Measurements from ENCODE around the gene NELFA. TPM values are rescaled to one million over a fixed set of nuclear protein-coding genes. Genes with fewer than 3 reads are reported as not detected.

Gene NELFA
- total and polyA plus RNA-seq, 2 donors (not counting 1 experiment from before 2014, with no cell fraction given): 7.4 to 15.2 TPM

GRCh38 chr4:1945124-1945895 lies 63.5 kb downstream of the NELFA start:
- DNase-seq (ENCODE audit: low read depth in 2 of 2): no peak
- peaks cover 5% of the 10 kb centered on the region for H3K4me1 ChIP-seq (ENCODE audit: control insufficient read depth, extremely low read depth, insufficient read depth, low read length)
- peaks cover 18% of the 10 kb centered on the region for H3K79me2 ChIP-seq (ENCODE audit: control insufficient read depth, insufficient read depth, low read length)
- H3K4me2 ChIP-seq (ENCODE audit: extremely low read depth, insufficient read depth, low read length): no peak overlapping the region
- H3K9ac ChIP-seq (ENCODE audit: insufficient read depth, low read length): no peak overlapping the region
- no peaks in the 10 kb centered on the region for H4K20me1 ChIP-seq (ENCODE audit: control insufficient read depth, extremely low read depth, insufficient read depth, low read length)
- no peak overlapping the region for H3K4me3 ChIP-seq (replicated peaks in 1 of 4; ENCODE audit: control extremely low read depth in 1 of 4, insufficient read depth in 1 of 4, low read depth in 3 of 4, low read length in 4 of 4)
- peaks cover 14% of the 10 kb centered on the region for H3K36me3 ChIP-seq (ENCODE audit: control insufficient read depth, insufficient read depth, low read length)
- no peak overlapping the region for H2AFZ ChIP-seq (ENCODE audit: low read length)
- no peaks in the 10 kb centered on the region for H3K9me3 ChIP-seq (ENCODE audit: control insufficient read depth, insufficient read depth, low read depth, low read length)
- H3K27me3 ChIP-seq (ENCODE audit: control insufficient read depth, insufficient read depth, low read length): no peaks in the 10 kb centered on the region
- no peak for TF ChIP-seq CTCF (conservative IDR thresholded peaks at IDR 0.05 in 1 of 2, IDR thresholded peaks at IDR 0.05 in 1 of 2; ENCODE audit: low read depth in 1 of 2, low read length in 2 of 2)
- TF ChIP-seq EZH2 (IDR thresholded peaks at IDR 0.05; ENCODE audit: low read length, missing control alignments): no peak
- H3K27ac ChIP-seq (ENCODE audit: insufficient read depth, low read length): no peak overlapping the region

- Histone ChIP-seq H2AFZ (ENCODE audit: low read length) (no peak overlapping the region), H3K79me2 (ENCODE audit: control insufficient read depth, insufficient read depth, low read length) (peaks cover 18% of the 10 kb centered on the region)
Measured at GRCh38 chr4:1943928-1944327, 64.8 kb downstream of the NELFA start.

GRCh38 chr4:1940566-1940965 lies 68.2 kb downstream of the NELFA start:
- Histone ChIP-seq H3K36me3 (ENCODE audit: control insufficient read depth, insufficient read depth, low read length) (peaks cover 20% of the 10 kb centered on the region), H4K20me1 (ENCODE audit: control insufficient read depth, extremely low read depth, insufficient read depth, low read length) (no peaks in the 10 kb centered on the region), H3K27me3 (ENCODE audit: control insufficient read depth, insufficient read depth, low read length) (no peaks in the 10 kb centered on the region), H3K79me2 (ENCODE audit: control insufficient read depth, insufficient read depth, low read length) (peaks cover 20% of the 10 kb centered on the region), H3K9ac (ENCODE audit: insufficient read depth, low read length) (no peak overlapping the region), H3K4me2 (ENCODE audit: extremely low read depth, insufficient read depth, low read length) (peak overlapping the region; percentile 21), H3K27ac (ENCODE audit: insufficient read depth, low read length) (peak overlapping the region; percentile 40), H3K4me3 (replicated peaks in 1 of 4; ENCODE audit: control extremely low read depth in 1 of 4, insufficient read depth in 1 of 4, low read depth in 3 of 4, low read length in 4 of 4) (no peak overlapping the region), H3K4me1 (ENCODE audit: control insufficient read depth, extremely low read depth, insufficient read depth, low read length) (peaks cover 12% of the 10 kb centered on the region), H3K9me3 (ENCODE audit: control insufficient read depth, insufficient read depth, low read depth, low read length) (no peaks in the 10 kb centered on the region), H2AFZ (ENCODE audit: low read length) (no peak overlapping the region)
- DNase-seq (ENCODE audit: low read depth in 2 of 2): no peak
- TF ChIP-seq EZH2 (IDR thresholded peaks at IDR 0.05; ENCODE audit: low read length, missing control alignments): no peak

More at GRCh38 chr4:1943928-1944327, 64.8 kb downstream of the NELFA start:
- H3K27me3 ChIP-seq (ENCODE audit: control insufficient read depth, insufficient read depth, low read length): no peaks in the 10 kb centered on the region
- no peak overlapping the region for H3K4me3 ChIP-seq (replicated peaks in 1 of 4; ENCODE audit: control extremely low read depth in 1 of 4, insufficient read depth in 1 of 4, low read depth in 3 of 4, low read length in 4 of 4)
- no peak for TF ChIP-seq EZH2 (IDR thresholded peaks at IDR 0.05; ENCODE audit: low read length, missing control alignments)
- no peaks in the 10 kb centered on the region for H4K20me1 ChIP-seq (ENCODE audit: control insufficient read depth, extremely low read depth, insufficient read depth, low read length)
- DNase-seq (ENCODE audit: low read depth in 2 of 2): no peak
- no peak overlapping the region for H3K27ac ChIP-seq (ENCODE audit: insufficient read depth, low read length)
- H3K9me3 ChIP-seq (ENCODE audit: control insufficient read depth, insufficient read depth, low read depth, low read length): no peaks in the 10 kb centered on the region
- peaks cover 19% of the 10 kb centered on the region for H3K36me3 ChIP-seq (ENCODE audit: control insufficient read depth, insufficient read depth, low read length)
- no peak overlapping the region for H3K4me2 ChIP-seq (ENCODE audit: extremely low read depth, insufficient read depth, low read length)
- peaks cover 12% of the 10 kb centered on the region for H3K4me1 ChIP-seq (ENCODE audit: control insufficient read depth, extremely low read depth, insufficient read depth, low read length)
- no peak overlapping the region for H3K9ac ChIP-seq (ENCODE audit: insufficient read depth, low read length)

Measured in fibroblast of lung (primary cell).